ENCODE measurements around the gene GNG7.
"Not testable (repeated sequence)": the region's sequence is repeated elsewhere in the genome, so short reads cannot be mapped to it uniquely, and the experiment has no call there.

GNG7 gene

GRCh38 chr19:2567996-2568395, 134.5 kb downstream of the GNG7 start:
- Histone ChIP-seq H3K9me2 (replicated peaks; ENCODE audit: low read depth, low read length) (no peaks in the 10 kb centered on the region), H3K4me1 (ENCODE audit: insufficient read depth, low read length, poor library complexity, severe bottlenecking) (no peaks in the 10 kb centered on the region), H3K4me2 (ENCODE audit: low read depth, low read length, poor library complexity, severe bottlenecking) (no peak overlapping the region), H3K4me3 (ENCODE audit: low read length, poor library complexity, severe bottlenecking) (no peak overlapping the region), H2AFZ (ENCODE audit: low read length) (no peak overlapping the region), H3K36me3 (ENCODE audit: insufficient read depth, low read length) (no peaks in the 10 kb centered on the region), H3K9me3 (ENCODE audit: insufficient read depth, low read depth, low read length) (no peaks in the 10 kb centered on the region), H3K9ac (ENCODE audit: low read depth, low read length, poor library complexity, severe bottlenecking) (no peak overlapping the region), H4K20me1 (ENCODE audit: insufficient read depth, low read length, poor library complexity, severe bottlenecking) (no peaks in the 10 kb centered on the region), H3K79me2 (ENCODE audit: insufficient read depth, low read length) (no peaks in the 10 kb centered on the region), H3K27me3 (ENCODE audit: insufficient read depth, low read length, poor library complexity, severe bottlenecking) (no peaks in the 10 kb centered on the region), H3F3A (ENCODE audit: low read depth) (no peaks in the 10 kb centered on the region)
- TF ChIP-seq EZH2phosphoT487 (IDR thresholded peaks at IDR 0.05; ENCODE audit: borderline replicate concordance), result no peak

GRCh38 chr19:2567580-2567979, 134.9 kb downstream of the GNG7 start:
- Histone ChIP-seq H3K9me2 (replicated peaks; ENCODE audit: low read depth, low read length) (no peaks in the 10 kb centered on the region), H3F3A (ENCODE audit: low read depth) (no peaks in the 10 kb centered on the region), H3K4me2 (ENCODE audit: low read depth, low read length, poor library complexity, severe bottlenecking) (no peak overlapping the region), H3K4me3 (ENCODE audit: low read length, poor library complexity, severe bottlenecking) (no peak overlapping the region), H3K9me3 (ENCODE audit: insufficient read depth, low read depth, low read length) (no peaks in the 10 kb centered on the region), H3K9ac (ENCODE audit: low read depth, low read length, poor library complexity, severe bottlenecking) (no peak overlapping the region), H4K20me1 (ENCODE audit: insufficient read depth, low read length, poor library complexity, severe bottlenecking) (no peaks in the 10 kb centered on the region), H3K79me2 (ENCODE audit: insufficient read depth, low read length) (no peaks in the 10 kb centered on the region), H2AFZ (ENCODE audit: low read length) (no peak overlapping the region), H3K36me3 (ENCODE audit: insufficient read depth, low read length) (no peaks in the 10 kb centered on the region), H3K27me3 (ENCODE audit: insufficient read depth, low read length, poor library complexity, severe bottlenecking) (no peaks in the 10 kb centered on the region), H3K4me1 (ENCODE audit: insufficient read depth, low read length, poor library complexity, severe bottlenecking) (peaks cover under 1% of the 10 kb centered on the region)
- no peak for TF ChIP-seq EZH2phosphoT487 (IDR thresholded peaks at IDR 0.05; ENCODE audit: borderline replicate concordance)
- TF ChIP-seq CTCF (conservative IDR thresholded peaks at IDR 0.05; ENCODE audit: low read length), result no peak

- not testable (repeated sequence) for H4K20me1 ChIP-seq (ENCODE audit: insufficient read depth, low read length, poor library complexity, severe bottlenecking); H3K9me2 ChIP-seq (replicated peaks; ENCODE audit: low read depth, low read length); H3K79me2 ChIP-seq (ENCODE audit: insufficient read depth, low read length); H3K9ac ChIP-seq (ENCODE audit: low read depth, low read length, poor library complexity, severe bottlenecking); H3K36me3 ChIP-seq (ENCODE audit: insufficient read depth, low read length); H3K4me2 ChIP-seq (ENCODE audit: low read depth, low read length, poor library complexity, severe bottlenecking); H2AFZ ChIP-seq (ENCODE audit: low read length); H3K9me3 ChIP-seq (ENCODE audit: insufficient read depth, low read depth, low read length); H3K27me3 ChIP-seq (ENCODE audit: insufficient read depth, low read length, poor library complexity, severe bottlenecking); H3K4me3 ChIP-seq (ENCODE audit: low read length, poor library complexity, severe bottlenecking); H3F3A ChIP-seq (ENCODE audit: low read depth)
- peaks cover 11% of the 10 kb centered on the region for H3K4me1 ChIP-seq (ENCODE audit: insufficient read depth, low read length, poor library complexity, severe bottlenecking)
Measured at GRCh38 chr19:2563546-2563945, 138.9 kb downstream of the GNG7 start.

- Histone ChIP-seq H3F3A (ENCODE audit: low read depth) (no peaks in the 10 kb centered on the region), H3K36me3 (ENCODE audit: insufficient read depth, low read length) (no peaks in the 10 kb centered on the region), H3K9me2 (replicated peaks; ENCODE audit: low read depth, low read length) (no peaks in the 10 kb centered on the region), H3K27me3 (ENCODE audit: insufficient read depth, low read length, poor library complexity, severe bottlenecking) (no peaks in the 10 kb centered on the region), H2AFZ (ENCODE audit: low read length) (peak overlapping the region; percentile 84), H4K20me1 (ENCODE audit: insufficient read depth, low read length, poor library complexity, severe bottlenecking) (no peaks in the 10 kb centered on the region), H3K9ac (ENCODE audit: low read depth, low read length, poor library complexity, severe bottlenecking) (peak overlapping the region; percentile 70), H3K4me1 (ENCODE audit: insufficient read depth, low read length, poor library complexity, severe bottlenecking) (peaks cover 11% of the 10 kb centered on the region), H3K4me3 (ENCODE audit: low read length, poor library complexity, severe bottlenecking) (peak overlapping the region; percentile 56), H3K4me2 (ENCODE audit: low read depth, low read length, poor library complexity, severe bottlenecking) (peak overlapping the region; percentile 58), H3K79me2 (ENCODE audit: insufficient read depth, low read length) (no peaks in the 10 kb centered on the region), H3K9me3 (ENCODE audit: insufficient read depth, low read depth, low read length) (no peaks in the 10 kb centered on the region)
- TF ChIP-seq EZH2phosphoT487 (IDR thresholded peaks at IDR 0.05; ENCODE audit: borderline replicate concordance), result no peak
- TF ChIP-seq CTCF (conservative IDR thresholded peaks at IDR 0.05; ENCODE audit: low read length), result no peak
Measured at GRCh38 chr19:2561895-2562294, 140.6 kb downstream of the GNG7 start.
